ENCODE results near the gene AS3MT. TPM values are rescaled to one million over a fixed set of nuclear protein-coding genes. Genes with fewer than 3 reads are reported as not detected.

The AS3MT gene
- total and polyA plus RNA-seq, 2 experiments from 2014 or later: 0.49 to 2.3 TPM

GRCh38 chr10:102894466-102895213 is 25.4 kb downstream of the AS3MT start:
- Histone ChIP-seq H3K4me3 (no peak overlapping the region), H3K4me1 (ENCODE audit: insufficient read depth) (no peaks in the 10 kb centered on the region), H3K9me3 (ENCODE audit: low read depth) (no peaks in the 10 kb centered on the region), H3K27me3 (replicated peaks; ENCODE audit: insufficient read depth) (no peaks in the 10 kb centered on the region), H3F3A (ENCODE audit: insufficient read depth) (no peaks in the 10 kb centered on the region), H3K27ac (no peak overlapping the region), H3K4me2 (ENCODE audit: unreplicated experiment) (no peak overlapping the region), H3K79me2 (ENCODE audit: insufficient read depth) (no peaks in the 10 kb centered on the region), H3K36me3 (ENCODE audit: low read depth) (no peaks in the 10 kb centered on the region), H3K9ac (no peak overlapping the region), H2AFZ (no peak overlapping the region), H4K20me1 (ENCODE audit: insufficient read depth) (no peaks in the 10 kb centered on the region), H3K9me2 (ENCODE audit: insufficient read depth) (no peaks in the 10 kb centered on the region)
- no peak for DNase-seq
- no peak for TF ChIP-seq EZH2phosphoT487 (IDR thresholded peaks at IDR 0.05; ENCODE audit: insufficient read depth, low read depth)
- TF ChIP-seq EZH2 (IDR thresholded peaks at IDR 0.05; ENCODE audit: insufficient read depth, poor library complexity, severe bottlenecking): no peak
- 73 to 80% methylated on average over 4 of the region's 4 CpGs for WGBS, 2 experiments (ENCODE audit: low coverage in 1 of 2, low lambda C conversion rate in 2 of 2, missing lambda C conversion rate in 2 of 2)
- in situ Hi-C loops (cut with MboI): no loop called here

- in situ Hi-C loops (cut with MboI): loop anchor here (5.0 kb wide), 1 partner anchor 68 kb away; no protein-coding TSS in a partner anchor
- WGBS, 2 experiments (ENCODE audit: low coverage in 1 of 2, low lambda C conversion rate in 2 of 2, missing lambda C conversion rate in 2 of 2): 69 to 70% methylated on average over 3 of the region's 3 CpGs
- Histone ChIP-seq H3K36me3 (ENCODE audit: low read depth) (no peaks in the 10 kb centered on the region), H3F3A (ENCODE audit: insufficient read depth) (no peaks in the 10 kb centered on the region), H2AFZ (no peak overlapping the region), H3K4me2 (ENCODE audit: unreplicated experiment) (no peak overlapping the region), H3K27ac (no peak overlapping the region), H3K4me1 (ENCODE audit: insufficient read depth) (no peaks in the 10 kb centered on the region), H3K9ac (no peak overlapping the region), H4K20me1 (ENCODE audit: insufficient read depth) (no peaks in the 10 kb centered on the region), H3K79me2 (ENCODE audit: insufficient read depth) (no peaks in the 10 kb centered on the region), H3K27me3 (replicated peaks; ENCODE audit: insufficient read depth) (no peaks in the 10 kb centered on the region), H3K4me3 (no peak overlapping the region), H3K9me2 (ENCODE audit: insufficient read depth) (no peaks in the 10 kb centered on the region), H3K9me3 (ENCODE audit: low read depth) (no peaks in the 10 kb centered on the region)
- TF ChIP-seq EZH2phosphoT487 (IDR thresholded peaks at IDR 0.05; ENCODE audit: insufficient read depth, low read depth) (no peak), EZH2 (IDR thresholded peaks at IDR 0.05; ENCODE audit: insufficient read depth, poor library complexity, severe bottlenecking) (no peak)
- DNase-seq: no peak
Observed at GRCh38 chr10:102900006-102900405, 30.7 kb downstream of the AS3MT start.

- Histone ChIP-seq H3K9me3 (ENCODE audit: low read depth) (no peaks in the 10 kb centered on the region), H3K9ac (no peak overlapping the region), H3F3A (ENCODE audit: insufficient read depth) (no peaks in the 10 kb centered on the region), H3K4me3 (no peak overlapping the region), H3K27ac (no peak overlapping the region), H3K79me2 (ENCODE audit: insufficient read depth) (no peaks in the 10 kb centered on the region), H3K27me3 (replicated peaks; ENCODE audit: insufficient read depth) (no peaks in the 10 kb centered on the region), H3K4me2 (ENCODE audit: unreplicated experiment) (no peak overlapping the region), H3K36me3 (ENCODE audit: low read depth) (no peaks in the 10 kb centered on the region), H4K20me1 (ENCODE audit: insufficient read depth) (no peaks in the 10 kb centered on the region), H3K9me2 (ENCODE audit: insufficient read depth) (no peaks in the 10 kb centered on the region), H3K4me1 (ENCODE audit: insufficient read depth) (no peaks in the 10 kb centered on the region), H2AFZ (no peak overlapping the region)
- TF ChIP-seq EZH2phosphoT487 (IDR thresholded peaks at IDR 0.05; ENCODE audit: insufficient read depth, low read depth): no peak
- TF ChIP-seq EZH2 (IDR thresholded peaks at IDR 0.05; ENCODE audit: insufficient read depth, poor library complexity, severe bottlenecking): no peak
- in situ Hi-C loops (cut with MboI): loop anchor here (5.0 kb wide), 1 partner anchor 72 kb away; no protein-coding TSS in a partner anchor
- DNase-seq: no peak
Observed at GRCh38 chr10:102904346-102904745, 35.1 kb downstream of the AS3MT start.

GRCh38 chr10:102906507-102906906 is 37.2 kb downstream of the AS3MT start:
- in situ Hi-C loops (cut with MboI): loop anchor here (5.0 kb wide), 1 partner anchor 179 kb away; no protein-coding TSS in a partner anchor
- peaks cover 3% of the 10 kb centered on the region; the same call in 1 of the 2 replicates for H3K27me3 ChIP-seq (replicated peaks; ENCODE audit: insufficient read depth)
- DNase-seq: no peak
- H3K9me3 ChIP-seq (ENCODE audit: low read depth): no peaks in the 10 kb centered on the region
- WGBS, 2 experiments (ENCODE audit: low coverage in 1 of 2, low lambda C conversion rate in 2 of 2, missing lambda C conversion rate in 2 of 2): 64 to 71% methylated on average over 4 of the region's 4 CpGs
- H3K9me2 ChIP-seq (ENCODE audit: insufficient read depth): no peaks in the 10 kb centered on the region
- H4K20me1 ChIP-seq (ENCODE audit: insufficient read depth): no peaks in the 10 kb centered on the region
- H3K4me3 ChIP-seq: no peak overlapping the region
- no peaks in the 10 kb centered on the region for H3K79me2 ChIP-seq (ENCODE audit: insufficient read depth)
- no peak overlapping the region for H3K4me2 ChIP-seq (ENCODE audit: unreplicated experiment)
- no peak overlapping the region for H3K27ac ChIP-seq
- no peaks in the 10 kb centered on the region for H3K36me3 ChIP-seq (ENCODE audit: low read depth)
- no peak overlapping the region for H2AFZ ChIP-seq
- H3F3A ChIP-seq (ENCODE audit: insufficient read depth): no peaks in the 10 kb centered on the region
- TF ChIP-seq EZH2 (IDR thresholded peaks at IDR 0.05; ENCODE audit: insufficient read depth, poor library complexity, severe bottlenecking): no peak
- TF ChIP-seq EZH2phosphoT487 (IDR thresholded peaks at IDR 0.05; ENCODE audit: insufficient read depth, low read depth): no peak
- H3K4me1 ChIP-seq (ENCODE audit: insufficient read depth): no peaks in the 10 kb centered on the region
- H3K9ac ChIP-seq: no peak overlapping the region
